NT2/D1 (cell line): Measurements from ENCODE around the gene CACNB3.

Experiments used
- DNase-seq: peaks from one replicate; pipeline ENCODE4 v3.0.0-alpha.2; 2011; ENCODE audit warnings: low read depth, low spot score
- H3K27me3 ChIP-seq: 2 replicates; pipeline ENCODE4 v1.6.0; 2011; ENCODE audit warnings: mild to moderate bottlenecking; ENCODE audit not compliant: insufficient read length, insufficient read depth
- H3K36me3 ChIP-seq: 2 replicates; pipeline ENCODE4 v1.6.1; 2011; ENCODE audit warnings: mild to moderate bottlenecking, low read length, mixed read lengths; ENCODE audit not compliant: insufficient read depth, insufficient read length
- H3K4me1 ChIP-seq: 2 replicates; pipeline ENCODE4 v1.5.1; 2011; ENCODE audit not compliant: insufficient read depth, insufficient read length
- H3K4me3 ChIP-seq: 2 replicates; pipeline ENCODE4 v1.5.1; 2011; ENCODE audit warnings: low read depth; ENCODE audit not compliant: insufficient read length
- H3K9ac ChIP-seq: 2 replicates; pipeline ENCODE4 v1.6.0; 2011; ENCODE audit warnings: low read depth; ENCODE audit not compliant: insufficient read length
- H3K9me3 ChIP-seq: 2 replicates; pipeline ENCODE4 v1.5.1; 2011; ENCODE audit warnings: mild to moderate bottlenecking, low read length; ENCODE audit not compliant: insufficient read depth
- SUZ12 ChIP-seq: IDR thresholded peaks from 2 replicates; pipeline ENCODE4 v1.6.1; 2011; ENCODE audit not compliant: insufficient read length, insufficient read depth; ENCODE audit errors: extremely low read depth
- YY1 ChIP-seq: IDR thresholded peaks from 2 replicates; pipeline ENCODE4 v1.6.1; 2011; ENCODE audit not compliant: insufficient read length, insufficient read depth
- ZNF274 ChIP-seq: IDR thresholded peaks from 2 replicates; pipeline ENCODE4 v1.6.1; 2011; ENCODE audit warnings: mild to moderate bottlenecking, low read depth, low read length

The CACNB3 gene

GRCh38 chr12:48775991-48776649 is 42.2 kb upstream of the CACNB3 start:
- TF ChIP-seq YY1 (no peak), ZNF274 (no peak), SUZ12 (no peak)
- H3K9me3 ChIP-seq, result no peaks in the 10 kb centered on the region

GRCh38 chr12:48776956-48777355 is 41.3 kb upstream of the CACNB3 start:
- H3K4me3 ChIP-seq, result no peak overlapping the region
- H3K9ac ChIP-seq, result no peak overlapping the region
- H3K36me3 ChIP-seq, result peaks cover 69% of the 10 kb centered on the region
- TF ChIP-seq ZNF274 (no peak), SUZ12 (no peak), YY1 (no peak)
- no peak for DNase-seq
- no peaks in the 10 kb centered on the region for H3K9me3 ChIP-seq
- H3K27me3 ChIP-seq, result no peaks in the 10 kb centered on the region
- H3K4me1 ChIP-seq, result peaks cover 22% of the 10 kb centered on the region

More at GRCh38 chr12:48775991-48776649, 42.2 kb upstream of the CACNB3 start:
- DNase-seq, result no peak
- Histone ChIP-seq H3K4me3 (no peak overlapping the region), H3K27me3 (no peaks in the 10 kb centered on the region), H3K36me3 (peaks cover 75% of the 10 kb centered on the region), H3K9ac (no peak overlapping the region), H3K4me1 (peaks cover 18% of the 10 kb centered on the region)

GRCh38 chr12:48777501-48778400 is 40.5 kb upstream of the CACNB3 start:
- no peak for TF ChIP-seq SUZ12
- TF ChIP-seq ZNF274, result no peak
- no peak for TF ChIP-seq YY1
- no peak overlapping the region for H3K9ac ChIP-seq
- no peaks in the 10 kb centered on the region for H3K27me3 ChIP-seq
- DNase-seq, result peak; percentile 46
- H3K4me1 ChIP-seq, result peaks cover 26% of the 10 kb centered on the region
- no peaks in the 10 kb centered on the region for H3K9me3 ChIP-seq
- H3K4me3 ChIP-seq, result no peak overlapping the region
- peaks cover 68% of the 10 kb centered on the region for H3K36me3 ChIP-seq

GRCh38 chr12:48779869-48780268 is 38.4 kb upstream of the CACNB3 start:
- H3K36me3 ChIP-seq, result peaks cover 52% of the 10 kb centered on the region
- no peak overlapping the region for H3K4me3 ChIP-seq
- peak overlapping the region; percentile 4 for H3K9ac ChIP-seq
- DNase-seq, result no peak
- H3K9me3 ChIP-seq, result no peaks in the 10 kb centered on the region
- H3K4me1 ChIP-seq, result peaks cover 26% of the 10 kb centered on the region
- no peak for TF ChIP-seq ZNF274
- no peak for TF ChIP-seq YY1
- no peak for TF ChIP-seq SUZ12
- no peaks in the 10 kb centered on the region for H3K27me3 ChIP-seq

GRCh38 chr12:48780381-48781025 is 37.8 kb upstream of the CACNB3 start:
- Histone ChIP-seq H3K27me3 (no peaks in the 10 kb centered on the region), H3K36me3 (peaks cover 45% of the 10 kb centered on the region), H3K4me3 (no peak overlapping the region), H3K4me1 (peaks cover 26% of the 10 kb centered on the region), H3K9me3 (no peaks in the 10 kb centered on the region), H3K9ac (peak overlapping the region; percentile 4)
- no peak for TF ChIP-seq SUZ12
- TF ChIP-seq YY1, result no peak
- TF ChIP-seq ZNF274, result no peak
- DNase-seq, result no peak

GRCh38 chr12:48781750-48782456 is 36.4 kb upstream of the CACNB3 start:
- no peaks in the 10 kb centered on the region for H3K27me3 ChIP-seq
- H3K4me3 ChIP-seq, result no peak overlapping the region
- H3K4me1 ChIP-seq, result peaks cover 26% of the 10 kb centered on the region
- H3K9ac ChIP-seq, result no peak overlapping the region
- H3K36me3 ChIP-seq, result peaks cover 35% of the 10 kb centered on the region
- no peak for DNase-seq
- no peaks in the 10 kb centered on the region for H3K9me3 ChIP-seq
- TF ChIP-seq ZNF274 (no peak), YY1 (no peak), SUZ12 (no peak)
